ENCODE measurements around the gene LRRIQ4. TPM values are rescaled to one million over a fixed set of nuclear protein-coding genes. Genes with fewer than 3 reads are reported as not detected.

The LRRIQ4 gene
- total RNA-seq, 1 experiment from 2014 or later = 1.3 TPM

GRCh38 chr3:169764882-169765612, 47.6 kb upstream of the LRRIQ4 start, which contains the start of gene TERC:
TSS of gene TERC (minus strand) at chr3:169765060.
- Histone ChIP-seq H3K27ac (peak within 1 kb of the TSS; percentile 75), H3K4me1 (replicated peaks; ENCODE audit: insufficient read depth) (peaks cover 5% of the 10 kb centered on the region; the same call in 1 of the 2 replicates), H3K27me3 (ENCODE audit: insufficient read depth, low read depth) (no peaks in the 10 kb centered on the region), H4K20me1 (ENCODE audit: insufficient read depth) (no peaks in the 10 kb centered on the region), H3K4me3 (peak within 1 kb of the TSS; percentile 99), H3K4me2 (peak within 1 kb of the TSS; percentile 80), H3K9me3 (ENCODE audit: insufficient read depth, low read depth) (peaks cover 6% of the 10 kb centered on the region; the same call in 1 of the 2 replicates), H3K9me2 (ENCODE audit: insufficient read depth) (no peaks in the 10 kb centered on the region), H3K79me2 (ENCODE audit: low read depth) (0 out of 2 replicates have a peak, but pooled peaks cover 6% of the 10 kb centered on the region), H3F3A (ENCODE audit: insufficient read depth, low read depth) (peaks cover 60% of the 10 kb centered on the region), H3K36me3 (ENCODE audit: low read depth) (no peaks in the 10 kb centered on the region), H2AFZ (peak within 1 kb of the TSS; percentile 99)
- intact Hi-C loops (cut with micrococcal nuclease; ENCODE audit: unreplicated experiment) = loop anchor here (2.0 to 5.0 kb wide), 2 partner anchors 1044 to 1802 kb away; no protein-coding TSS in a partner anchor
- POLR2A ChIA-PET (ENCODE audit: unreplicated experiment) = interaction anchor here (0.6 to 0.7 kb wide), 4 partner anchors 98 to 1152 kb away, joined by 3 to 11 read pairs (median 4); no protein-coding TSS in a partner anchor
- CTCF ChIA-PET = interaction anchor here (0.5 kb wide), 1 partner anchor 851 kb away, joined by 4 read pairs; no protein-coding TSS in a partner anchor
- BruUV-seq (replicated peaks) = TSS peak; percentile 82
- TF ChIP-seq CTCF (conservative IDR thresholded peaks at IDR 0.05) = no peak
- TF ChIP-seq EZH2 (IDR thresholded peaks at IDR 0.05; ENCODE audit: low read depth) = no peak
- peak; percentile 93 to 96 for DNase-seq

DNA sequence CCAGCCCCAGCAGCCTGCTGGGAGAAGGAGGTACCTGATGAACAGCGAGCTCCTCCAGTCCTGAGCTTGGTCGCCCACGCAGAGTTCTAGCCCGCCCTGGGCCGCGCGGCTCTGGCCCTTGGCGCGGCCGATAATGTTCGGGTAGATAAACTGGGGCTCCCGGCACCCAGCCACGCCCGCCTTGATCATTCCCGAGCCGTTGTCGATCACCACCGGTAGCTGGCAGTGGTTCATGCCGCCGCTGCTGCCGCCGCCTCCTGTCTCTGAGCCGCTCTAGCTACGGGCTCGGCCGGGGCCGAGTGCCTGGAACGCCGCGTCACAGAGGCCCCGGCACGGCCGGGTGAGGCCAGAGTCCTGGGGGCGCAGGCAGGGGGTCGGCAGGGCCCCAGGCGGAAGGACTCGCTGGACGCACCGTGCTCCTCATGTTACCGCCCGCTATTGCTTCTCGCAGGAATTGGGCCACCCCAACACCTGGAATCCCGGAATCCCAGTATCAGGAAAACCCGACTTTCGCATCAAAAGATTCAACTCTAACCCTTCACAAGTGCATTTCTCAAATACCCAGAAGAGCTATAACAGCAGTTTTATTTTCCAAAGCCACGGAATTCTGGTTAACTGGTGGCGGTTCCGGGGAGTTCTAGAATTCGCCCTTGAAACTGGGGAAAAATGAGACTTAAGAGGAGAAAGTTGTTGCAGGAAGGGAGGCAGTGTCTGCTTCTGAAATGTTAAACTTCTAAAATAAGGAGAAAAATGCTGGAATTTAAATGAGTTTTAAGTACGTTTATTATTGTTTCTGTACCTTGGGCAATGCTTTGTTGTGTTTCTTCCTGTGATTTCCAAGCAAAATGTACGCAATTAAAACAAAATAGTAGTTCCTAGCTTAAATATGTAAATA, 43.1 kb upstream of the LRRIQ4 start, which contains the start of gene ACTRT3:
Gene ACTRT3 (minus strand): TSS at position 275 of the 895 bp plus-strand sequence. CDS start 41 bp downstream, at position 234.
- DNase-seq = peak; percentile 67 to 68
- 0 out of 2 replicates have a peak, but pooled peaks cover under 1% of the 10 kb centered on the region for H3K36me3 ChIP-seq (ENCODE audit: low read depth)
- ChIA-PET POLR2A (ENCODE audit: unreplicated experiment) (interaction anchor here (0.5 to 0.7 kb wide), 4 partner anchors 226 to 1101 kb away, joined by 3 to 8 read pairs (median 4); partner anchors contain the start of gene RPL22L1), CTCF (interaction anchor here (0.6 kb wide), 2 partner anchors 743 to 1079 kb away, joined by 3 read pairs; no protein-coding TSS in a partner anchor)
- H3K79me2 ChIP-seq (ENCODE audit: low read depth) = peaks cover 12% of the 10 kb centered on the region
- H3K4me2 ChIP-seq = peak within 1 kb of the TSS; percentile 99
- peak within 1 kb of the TSS; percentile 100 for H3K4me3 ChIP-seq
- no TSS peak for BruUV-seq (replicated peaks)
- no peak for TF ChIP-seq CTCF (conservative IDR thresholded peaks at IDR 0.05)
- TF ChIP-seq EZH2 (IDR thresholded peaks at IDR 0.05; ENCODE audit: low read depth) = no peak
- no peaks in the 10 kb centered on the region for H3K27me3 ChIP-seq (ENCODE audit: insufficient read depth, low read depth)
- H3K27ac ChIP-seq = peak within 1 kb of the TSS; percentile 40
- peaks cover 70% of the 10 kb centered on the region for H3F3A ChIP-seq (ENCODE audit: insufficient read depth, low read depth)
- H3K9me3 ChIP-seq (ENCODE audit: insufficient read depth, low read depth) = no peaks in the 10 kb centered on the region
- peaks cover 5% of the 10 kb centered on the region; the same call in 1 of the 2 replicates for H4K20me1 ChIP-seq (ENCODE audit: insufficient read depth)
- H3K9me2 ChIP-seq (ENCODE audit: insufficient read depth) = no peaks in the 10 kb centered on the region
- H3K4me1 ChIP-seq (replicated peaks; ENCODE audit: insufficient read depth) = peaks cover 13% of the 10 kb centered on the region
- H2AFZ ChIP-seq = peak within 1 kb of the TSS; percentile 100
- intact Hi-C loops (cut with micrococcal nuclease; ENCODE audit: unreplicated experiment) = no loop called here

All from PC-9 (cell line).